Activated naive CD4-positive, alpha-beta T cell treated with anti-CD3 and anti-CD28 coated beads, Interleukin-2, amount 10 ng/mL, durations not matched to agents 7 days and 5 days (primary cell): ENCODE data around the gene MDGA2.

Experiments
- CTCF ChIA-PET: fragments of 350-600 bp; sonication (Branson Sonifier 250); formaldehyde crosslinking; loops from one replicate; lab custom pipeline; 2021; ENCODE audit warnings: antibody characterized with exemption; lab: Charles Lee
- DNase-seq: peaks from one replicate; pipeline ENCODE4 v3.0.0-alpha.2; 2020
- H3K27ac Mint-ChIP-seq: one replicate; pipeline ENCODE4 v1.8.0; 2021; ENCODE audit warnings: mild to moderate bottlenecking, moderate library complexity, mixed read lengths
- H3K27me3 Mint-ChIP-seq: one replicate; pipeline ENCODE4 v1.8.0; 2021; ENCODE audit warnings: mild to moderate bottlenecking, mixed read lengths
- H3K36me3 Mint-ChIP-seq: one replicate; pipeline ENCODE4 v1.8.0; 2021; ENCODE audit warnings: mixed read lengths
- H3K4me1 Mint-ChIP-seq: one replicate; pipeline ENCODE4 v1.8.0; 2021; ENCODE audit warnings: mixed read lengths
- H3K4me3 Mint-ChIP-seq: one replicate; pipeline ENCODE4 v1.8.0; 2021; ENCODE audit warnings: mild to moderate bottlenecking, moderate library complexity, mixed read lengths
- H3K9me3 Mint-ChIP-seq: one replicate; pipeline ENCODE4 v1.8.0; 2021; ENCODE audit warnings: mixed read lengths

Gene MDGA2

GRCh38 chr14:46818147-46818546, 857.3 kb downstream of the MDGA2 start:
- H3K4me3 Mint-ChIP-seq, result no peak overlapping the region
- peaks cover 3% of the 10 kb centered on the region for H3K9me3 Mint-ChIP-seq
- no peak overlapping the region for H3K27ac Mint-ChIP-seq
- DNase-seq, result no peak
- no peaks in the 10 kb centered on the region for H3K27me3 Mint-ChIP-seq
- H3K36me3 Mint-ChIP-seq, result no peaks in the 10 kb centered on the region
- CTCF ChIA-PET, result no interaction called here
- H3K4me1 Mint-ChIP-seq, result no peaks in the 10 kb centered on the region

- Mint-ChIP-seq H3K27ac (no peak overlapping the region), H3K27me3 (no peaks in the 10 kb centered on the region), H3K36me3 (no peaks in the 10 kb centered on the region), H3K9me3 (peaks cover 13% of the 10 kb centered on the region), H3K4me3 (no peak overlapping the region), H3K4me1 (no peaks in the 10 kb centered on the region)
- CTCF ChIA-PET, result no interaction called here
- DNase-seq, result no peak
Measured at GRCh38 chr14:46793144-46793543, 882.3 kb downstream of the MDGA2 start.
